Measurements from ENCODE around the gene HRH4. TPM values are rescaled to one million over a fixed set of nuclear protein-coding genes. Genes with fewer than 3 reads are reported as not detected.

Gene HRH4
- total RNA-seq, 2 donors from 2014 or later, result 0.20 TPM; not detected in 1

DNA sequence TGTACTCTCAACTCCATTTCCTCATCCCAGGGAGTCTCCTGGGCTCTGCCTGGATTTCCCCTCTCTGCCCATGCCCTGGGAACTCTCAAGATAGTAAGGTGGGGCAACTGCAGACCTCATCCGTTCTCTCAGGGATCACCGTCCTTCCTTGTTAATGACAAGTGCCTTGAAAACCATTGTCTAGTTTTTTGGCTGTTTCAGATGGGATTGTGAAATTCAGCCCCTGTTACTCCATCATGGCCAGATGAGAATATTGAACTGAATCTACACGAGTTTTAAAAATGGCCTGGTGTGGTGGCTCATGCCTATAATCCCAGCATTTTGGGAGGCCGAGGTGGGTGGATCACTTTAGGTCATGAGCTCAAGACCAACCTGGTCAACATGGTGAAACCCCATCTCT, 665 bp upstream of the HRH4 start:
- H3K9me3 ChIP-seq (ENCODE audit: control insufficient read depth, low read length), result no peaks in the 10 kb centered on the region
- TF ChIP-seq, protein P1, sequence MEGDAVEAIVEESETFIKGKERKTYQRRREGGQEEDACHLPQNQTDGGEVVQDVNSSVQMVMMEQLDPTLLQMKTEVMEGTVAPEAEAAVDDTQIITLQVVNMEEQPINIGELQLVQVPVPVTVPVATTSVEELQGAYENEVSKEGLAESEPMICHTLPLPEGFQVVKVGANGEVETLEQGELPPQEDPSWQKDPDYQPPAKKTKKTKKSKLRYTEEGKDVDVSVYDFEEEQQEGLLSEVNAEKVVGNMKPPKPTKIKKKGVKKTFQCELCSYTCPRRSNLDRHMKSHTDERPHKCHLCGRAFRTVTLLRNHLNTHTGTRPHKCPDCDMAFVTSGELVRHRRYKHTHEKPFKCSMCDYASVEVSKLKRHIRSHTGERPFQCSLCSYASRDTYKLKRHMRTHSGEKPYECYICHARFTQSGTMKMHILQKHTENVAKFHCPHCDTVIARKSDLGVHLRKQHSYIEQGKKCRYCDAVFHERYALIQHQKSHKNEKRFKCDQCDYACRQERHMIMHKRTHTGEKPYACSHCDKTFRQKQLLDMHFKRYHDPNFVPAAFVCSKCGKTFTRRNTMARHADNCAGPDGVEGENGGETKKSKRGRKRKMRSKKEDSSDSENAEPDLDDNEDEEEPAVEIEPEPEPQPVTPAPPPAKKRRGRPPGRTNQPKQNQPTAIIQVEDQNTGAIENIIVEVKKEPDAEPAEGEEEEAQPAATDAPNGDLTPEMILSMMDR (conservative IDR thresholded peaks at IDR 0.05), result no peak
- H3K9ac ChIP-seq (ENCODE audit: extremely low read depth, low read length, poor library complexity, severe bottlenecking), result no peak overlapping the region
- H3K27me3 Mint-ChIP-seq (ENCODE audit: insufficient read depth), result no peaks in the 10 kb centered on the region
- no peak overlapping the region for H3K4me3 ChIP-seq (ENCODE audit: low read length)
- no peaks in the 10 kb centered on the region for H3K4me1 ChIP-seq (ENCODE audit: control insufficient read depth, insufficient read depth, low read length)
- no peak overlapping the region for H3K27ac ChIP-seq (ENCODE audit: low read depth, low read length)
- no peak for DNase-seq
- H3K36me3 ChIP-seq (ENCODE audit: control insufficient read depth, insufficient read depth, low read length), result no peaks in the 10 kb centered on the region
- no peak overlapping the region for H3K27ac Mint-ChIP-seq
- H3K9me3 Mint-ChIP-seq, result peaks cover 9% of the 10 kb centered on the region
- no peaks in the 10 kb centered on the region for H3K4me1 Mint-ChIP-seq
- peaks cover 10% of the 10 kb centered on the region for H3K36me3 Mint-ChIP-seq (ENCODE audit: low read depth)
- WGBS, 2 experiments (ENCODE audit: insufficient coverage in 1 of 2, insufficient read length in 1 of 2), result 92 to 94% methylated on average over 4 of the region's 4 CpGs
- no peaks in the 10 kb centered on the region for H3K27me3 ChIP-seq (ENCODE audit: control insufficient read depth, insufficient read depth, low read length, poor library complexity, severe bottlenecking)
- H3K4me3 Mint-ChIP-seq, result no peak overlapping the region

DNA sequence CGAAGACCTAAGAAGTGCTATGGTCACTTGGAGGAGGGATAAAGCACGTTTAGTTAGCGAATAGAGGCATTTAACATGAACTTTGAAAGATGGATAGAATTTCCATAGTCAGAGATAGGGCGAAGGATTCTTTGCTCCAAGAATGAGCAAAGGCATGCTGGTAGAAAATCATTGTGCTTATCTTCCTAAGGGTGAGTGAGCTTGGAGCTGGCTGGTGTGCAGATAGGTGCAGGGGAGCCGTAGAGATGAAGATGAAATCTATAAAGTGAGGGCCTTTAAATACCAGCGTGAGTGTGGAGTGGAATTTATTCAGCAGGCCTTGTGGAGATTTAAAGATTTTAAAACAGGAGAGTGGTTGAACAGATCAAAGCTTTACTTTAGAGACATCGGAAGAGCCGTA, 1.6 kb downstream of the HRH4 start:
- no peak for DNase-seq
- Histone ChIP-seq H3K4me1 (ENCODE audit: control insufficient read depth, insufficient read depth, low read length) (no peaks in the 10 kb centered on the region), H3K27me3 (ENCODE audit: control insufficient read depth, insufficient read depth, low read length, poor library complexity, severe bottlenecking) (no peaks in the 10 kb centered on the region), H3K4me3 (ENCODE audit: low read length) (no peak overlapping the region), H3K9me3 (ENCODE audit: control insufficient read depth, low read length) (no peaks in the 10 kb centered on the region), H3K9ac (ENCODE audit: extremely low read depth, low read length, poor library complexity, severe bottlenecking) (no peak overlapping the region), H3K27ac (ENCODE audit: low read depth, low read length) (no peak overlapping the region), H3K36me3 (ENCODE audit: control insufficient read depth, insufficient read depth, low read length) (no peaks in the 10 kb centered on the region)
- Mint-ChIP-seq H3K4me3 (no peak overlapping the region), H3K36me3 (ENCODE audit: low read depth) (peaks cover 6% of the 10 kb centered on the region), H3K9me3 (peaks cover 6% of the 10 kb centered on the region), H3K27ac (no peak overlapping the region), H3K4me1 (no peaks in the 10 kb centered on the region), H3K27me3 (ENCODE audit: insufficient read depth) (no peaks in the 10 kb centered on the region)
- WGBS, 2 experiments (ENCODE audit: insufficient coverage in 1 of 2, insufficient read length in 1 of 2), result 96% methylated on average over 8 of the region's 8 CpGs
- TF ChIP-seq, protein P1 (conservative IDR thresholded peaks at IDR 0.05), result no peak

DNA sequence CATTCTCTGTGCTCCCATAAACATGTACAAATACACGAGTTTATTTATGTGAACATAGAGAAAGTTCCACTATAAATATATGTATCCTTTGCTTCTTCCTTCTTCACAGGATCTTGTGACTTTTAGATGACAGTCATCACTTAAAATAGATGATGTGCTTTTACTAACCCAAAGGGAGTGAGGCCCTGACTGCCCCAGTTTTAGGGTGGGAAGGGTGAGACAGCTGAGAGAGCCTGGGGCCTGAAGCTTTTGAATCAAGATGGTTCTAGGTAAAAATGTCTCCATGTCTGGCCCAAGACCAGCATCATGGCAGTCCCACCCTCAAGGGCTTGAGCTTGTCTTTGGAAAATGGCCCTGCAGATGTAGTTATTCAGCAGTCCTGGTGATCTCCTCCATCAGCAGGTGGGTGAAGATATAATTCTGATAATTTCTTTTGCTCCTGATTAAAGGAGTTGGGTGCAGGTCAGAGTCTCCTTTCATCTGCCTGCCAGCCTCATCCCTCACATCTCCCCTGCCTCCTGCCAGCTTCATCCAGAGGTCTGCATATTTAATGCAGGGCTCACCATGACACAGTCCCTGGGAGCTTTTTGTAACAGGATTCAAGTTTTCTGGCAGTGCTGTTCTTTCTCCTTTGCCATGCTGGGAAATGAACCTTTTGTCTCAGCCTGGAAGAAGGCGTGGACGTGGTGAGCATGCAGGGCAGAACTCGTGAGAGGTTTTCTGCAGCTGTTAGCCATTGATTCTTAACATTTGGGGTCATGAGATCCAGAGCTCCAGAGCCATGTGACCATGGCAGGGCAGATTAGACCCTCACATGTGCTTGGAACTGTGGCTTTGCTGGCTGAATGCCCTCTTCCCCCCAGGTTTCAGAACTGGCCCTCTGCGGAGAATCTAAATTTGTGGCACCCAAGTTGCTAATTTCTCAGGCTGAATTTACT, 2.7 kb downstream of the HRH4 start:
- no peaks in the 10 kb centered on the region for H3K36me3 ChIP-seq (ENCODE audit: control insufficient read depth, insufficient read depth, low read length)
- H3K27me3 ChIP-seq (ENCODE audit: control insufficient read depth, insufficient read depth, low read length, poor library complexity, severe bottlenecking), result no peaks in the 10 kb centered on the region
- DNase-seq, result no peak
- no peaks in the 10 kb centered on the region for H3K9me3 Mint-ChIP-seq
- H3K9me3 ChIP-seq (ENCODE audit: control insufficient read depth, low read length), result no peaks in the 10 kb centered on the region
- no peaks in the 10 kb centered on the region for H3K4me1 Mint-ChIP-seq
- H3K4me3 ChIP-seq (ENCODE audit: low read length), result no peak overlapping the region
- H3K27ac Mint-ChIP-seq, result no peak overlapping the region
- H3K4me1 ChIP-seq (ENCODE audit: control insufficient read depth, insufficient read depth, low read length), result no peaks in the 10 kb centered on the region
- TF ChIP-seq, protein P1 (conservative IDR thresholded peaks at IDR 0.05), result no peak
- H3K4me3 Mint-ChIP-seq, result no peak overlapping the region
- no peaks in the 10 kb centered on the region for H3K36me3 Mint-ChIP-seq (ENCODE audit: low read depth)
- H3K27ac ChIP-seq (ENCODE audit: low read depth, low read length), result peak overlapping the region; percentile 62
- WGBS, 2 experiments (ENCODE audit: insufficient coverage in 1 of 2, insufficient read length in 1 of 2), result 70 to 76% methylated on average over 2 to 4 of the region's 5 CpGs
- no peak overlapping the region for H3K9ac ChIP-seq (ENCODE audit: extremely low read depth, low read length, poor library complexity, severe bottlenecking)
- no peaks in the 10 kb centered on the region for H3K27me3 Mint-ChIP-seq (ENCODE audit: insufficient read depth)

Data from endodermal cell (in vitro differentiated cells).